H9 (cell line): ENCODE measurements around the gene AGBL4. TPM values are rescaled to one million over a fixed set of nuclear protein-coding genes. Genes with fewer than 3 reads are reported as not detected.

Source experiments
- DNase-seq: peaks from one replicate; pipeline ENCODE4 v3.0.0-alpha.2; 2017
- H2AFZ ChIP-seq: one replicate; pipeline ENCODE4 v1.6.1; 2013; ENCODE audit warnings: mild to moderate bottlenecking, low read length, control low read depth, moderate library complexity
- H2AK5ac ChIP-seq: 2 replicates; pipeline ENCODE4 v1.6.1; 2013; ENCODE audit warnings: low read length, control low read depth, mixed read lengths; ENCODE audit not compliant: insufficient read length
- H2BK120ac ChIP-seq: one replicate; pipeline ENCODE4 v1.6.1; 2013; ENCODE audit warnings: low read depth, mild to moderate bottlenecking, low read length, control low read depth, inconsistent platforms; ENCODE audit not compliant: poor library complexity, severe bottlenecking
- H2BK12ac ChIP-seq: 2 replicates; pipeline ENCODE4 v1.6.1; 2013; ENCODE audit warnings: low read length, control low read depth, mixed read lengths, low read depth; ENCODE audit not compliant: insufficient read length
- H2BK15ac ChIP-seq: 2 replicates; pipeline ENCODE4 v1.6.1; 2013; ENCODE audit warnings: low read depth, low read length, control low read depth
- H2BK20ac ChIP-seq: one replicate; pipeline ENCODE4 v1.6.1; 2013; ENCODE audit warnings: low read depth, mild to moderate bottlenecking, low read length, control low read depth, inconsistent platforms; ENCODE audit not compliant: poor library complexity, severe bottlenecking
- H2BK5ac ChIP-seq: 2 replicates; pipeline ENCODE4 v1.6.1; 2013; ENCODE audit warnings: low read length, control low read depth, mixed read lengths; ENCODE audit not compliant: insufficient read length
- H3K14ac ChIP-seq: 2 replicates; pipeline ENCODE4 v1.6.1; 2013; ENCODE audit warnings: low read length, control low read depth; ENCODE audit not compliant: insufficient read depth
- H3K18ac ChIP-seq: 2 replicates; pipeline ENCODE4 v1.6.1; 2013; ENCODE audit warnings: low read depth, mild to moderate bottlenecking, mixed read lengths, low read length, control low read depth; ENCODE audit not compliant: insufficient read length
- H3K23ac ChIP-seq: 2 replicates; pipeline ENCODE4 v1.6.1; 2013; ENCODE audit warnings: low read length, control low read depth, mixed read lengths, low read depth; ENCODE audit not compliant: insufficient read length
- H3K23me2 ChIP-seq: 2 replicates; pipeline ENCODE4 v1.6.1; 2013; ENCODE audit warnings: low read depth, mild to moderate bottlenecking, mixed read lengths, low read length, control low read depth; ENCODE audit not compliant: insufficient read length, poor library complexity, severe bottlenecking
- H3K27ac ChIP-seq: 2 replicates; pipeline ENCODE4 v1.5.1; 2013; ENCODE audit warnings: low read length, control low read depth, mixed read lengths, low read depth; ENCODE audit not compliant: insufficient read length
- H3K27me3 ChIP-seq: 2 replicates; pipeline ENCODE4 v1.6.1; 2013; ENCODE audit warnings: low read length, control low read depth, inconsistent platforms; ENCODE audit not compliant: insufficient read depth
- H3K4ac ChIP-seq: 2 replicates; pipeline ENCODE4 v1.6.1; 2013; ENCODE audit warnings: low read depth, mild to moderate bottlenecking, control low read depth, inconsistent platforms, low read length, moderate library complexity
- H3K4me1 ChIP-seq: 2 replicates; pipeline ENCODE4 v1.6.1; 2013; ENCODE audit warnings: low read length, control low read depth, inconsistent platforms; ENCODE audit not compliant: insufficient read depth
- H3K4me2 ChIP-seq: 2 replicates; pipeline ENCODE4 v1.6.1; 2013; ENCODE audit warnings: low read length, control low read depth, mixed read lengths; ENCODE audit not compliant: insufficient read length, insufficient read depth
- H3K56ac ChIP-seq: 2 replicates; pipeline ENCODE4 v1.6.1; 2013; ENCODE audit warnings: low read depth, mild to moderate bottlenecking, mixed read lengths, low read length, control low read depth; ENCODE audit not compliant: insufficient read length
- H3K79me1 ChIP-seq: 2 replicates; pipeline ENCODE4 v1.6.1; 2013; ENCODE audit warnings: low read depth, mild to moderate bottlenecking, moderate library complexity, low read length, control low read depth, inconsistent platforms; ENCODE audit not compliant: insufficient read depth, poor library complexity, severe bottlenecking
- H3K79me2 ChIP-seq: 2 replicates; pipeline ENCODE4 v1.6.1; 2013; ENCODE audit warnings: low read length, control low read depth, inconsistent platforms; ENCODE audit not compliant: insufficient read depth
- H3K9ac ChIP-seq: 2 replicates; pipeline ENCODE4 v1.6.1; 2013; ENCODE audit warnings: low read length, control low read depth, mixed read lengths; ENCODE audit not compliant: insufficient read length; ENCODE audit errors: extremely low read depth
- H3K9me3 ChIP-seq: one replicate; pipeline ENCODE4 v1.6.1; 2013; ENCODE audit warnings: low read depth, low read length, inconsistent platforms; ENCODE audit not compliant: control insufficient read depth
- H3T11ph ChIP-seq: one replicate; pipeline ENCODE4 v1.6.1; 2013; ENCODE audit warnings: mild to moderate bottlenecking, low read length, control low read depth, inconsistent platforms
- H4K20me1 ChIP-seq: one replicate; pipeline ENCODE4 v1.6.1; 2013; ENCODE audit not compliant: control insufficient read depth, insufficient read length, insufficient read depth
- H4K5ac ChIP-seq: 2 replicates; pipeline ENCODE4 v1.6.1; 2013; ENCODE audit warnings: low read depth, mild to moderate bottlenecking, mixed read lengths, low read length, control low read depth; ENCODE audit not compliant: insufficient read length
- H4K8ac ChIP-seq: replicated peaks from 2 replicates; pipeline ENCODE4 v1.6.1; 2013; ENCODE audit warnings: low read length, control low read depth, mixed read lengths, low read depth; ENCODE audit not compliant: insufficient read length
- H4K91ac ChIP-seq: 2 replicates; pipeline ENCODE4 v1.6.1; 2013; ENCODE audit warnings: low read depth, mild to moderate bottlenecking, moderate library complexity, mixed read lengths, low read length, control low read depth; ENCODE audit not compliant: insufficient read length
- H3K27ac Mint-ChIP-seq, 3 experiments: 2 replicates in 2 of 3; 3 replicates in 1 of 3; pipeline ENCODE4 v1.8.0; 2020 to 2021; ENCODE audit warnings: mixed read lengths in 3 of 3, mild to moderate bottlenecking in 1 of 3, moderate library complexity in 1 of 3
- H3K27me3 Mint-ChIP-seq: 2 replicates; pipeline ENCODE4 v1.8.0; 2021; ENCODE audit warnings: low read depth, mild to moderate bottlenecking, moderate library complexity, mixed read lengths
- H3K36me3 Mint-ChIP-seq, 3 experiments: 2 replicates in 2 of 3; 3 replicates in 1 of 3; pipeline ENCODE4 v1.8.0; 2020 to 2021; ENCODE audit warnings: low read depth in 3 of 3, mixed read lengths in 3 of 3; ENCODE audit not compliant: insufficient read depth in 1 of 3
- H3K4me1 Mint-ChIP-seq, 2 experiments: 2 replicates each; pipeline ENCODE4 v1.8.0; 2020; ENCODE audit warnings: mixed read lengths in 2 of 2
- H3K4me3 Mint-ChIP-seq, 2 experiments: 2 replicates in 1 of 2; 3 replicates in 1 of 2; pipeline ENCODE4 v1.8.0; 2020 to 2021; ENCODE audit warnings: mild to moderate bottlenecking in 2 of 2, mixed read lengths in 2 of 2, moderate library complexity in 1 of 2
- H3K9me3 Mint-ChIP-seq, 2 experiments: 2 replicates in 1 of 2; 3 replicates in 1 of 2; pipeline ENCODE4 v1.8.0; 2020; ENCODE audit warnings: mild to moderate bottlenecking in 2 of 2, mixed read lengths in 2 of 2, moderate library complexity in 1 of 2
- WGBS: extraction: QIAGEN DNeasy Blood & Tissue Kit; methylation state at CpG from one replicate; pipeline ENCODE4 v1.1.7; 2013; ENCODE audit warnings: missing lambda C conversion rate, low lambda C conversion rate, mixed read lengths; ENCODE audit not compliant: insufficient read length; ENCODE audit errors: extremely low coverage; 5-methylcytosine and 5-hydroxymethylcytosine counted together
- total RNA-seq: library from RNA; stranded (reverse); gene quantifications from 2 replicates; pipeline ENCODE4 v1.2.1, GENCODE V29; 2021
- TF ChIP-seq, protein P1 (sequence below): fragments of 200-600 bp; sonication (generic); conservative IDR thresholded peaks from 3 replicates; pipeline ENCODE4 v1.8.0; 2021; ENCODE audit warnings: antibody characterized with exemption, mild to moderate bottlenecking

AGBL4 gene
- total RNA-seq, 1 experiment from 2014 or later, result not detected

DNA sequence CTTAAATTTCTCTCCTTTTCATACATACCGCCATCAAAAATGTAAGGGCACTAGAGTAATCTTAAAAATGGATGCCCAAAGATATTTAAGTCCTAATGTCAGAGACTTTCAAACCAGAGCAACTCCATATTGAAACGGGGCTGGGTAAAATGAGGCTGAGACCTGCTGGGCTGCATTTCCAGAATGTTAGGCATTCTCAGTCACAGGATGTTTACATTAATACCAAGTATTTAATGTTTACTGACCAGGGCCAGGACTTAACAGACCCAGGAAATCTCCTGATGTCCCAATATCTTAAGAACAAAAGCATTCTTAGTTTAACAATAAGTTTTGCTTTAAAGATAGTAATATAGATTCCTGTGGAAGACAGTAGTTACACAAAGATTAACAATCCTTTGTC lies 683.2 kb downstream of the AGBL4 start:
- Histone ChIP-seq H3K79me2 (no peaks in the 10 kb centered on the region), H3K56ac (no peak overlapping the region), H3K27ac (no peak overlapping the region), H3K4me1 (no peaks in the 10 kb centered on the region), H3T11ph (no peak overlapping the region), H3K4ac (no peak overlapping the region), H4K8ac (no peak overlapping the region), H3K9me3 (peaks cover 77% of the 10 kb centered on the region), H3K27me3 (no peaks in the 10 kb centered on the region), H3K23me2 (no peaks in the 10 kb centered on the region), H3K4me2 (no peak overlapping the region), H4K5ac (no peak overlapping the region), H4K20me1 (no peaks in the 10 kb centered on the region), H2BK15ac (no peak overlapping the region), H2BK12ac (no peak overlapping the region), H2AK5ac (no peak overlapping the region), H4K91ac (no peak overlapping the region), H2BK120ac (no peak overlapping the region), H3K23ac (no peak overlapping the region), H3K79me1 (no peaks in the 10 kb centered on the region), H2BK20ac (no peak overlapping the region), H2AFZ (no peak overlapping the region), H2BK5ac (no peak overlapping the region), H3K18ac (no peak overlapping the region), H3K9ac (no peak overlapping the region), H3K14ac (no peak overlapping the region)
- DNase-seq, result no peak
- TF ChIP-seq, protein P1, sequence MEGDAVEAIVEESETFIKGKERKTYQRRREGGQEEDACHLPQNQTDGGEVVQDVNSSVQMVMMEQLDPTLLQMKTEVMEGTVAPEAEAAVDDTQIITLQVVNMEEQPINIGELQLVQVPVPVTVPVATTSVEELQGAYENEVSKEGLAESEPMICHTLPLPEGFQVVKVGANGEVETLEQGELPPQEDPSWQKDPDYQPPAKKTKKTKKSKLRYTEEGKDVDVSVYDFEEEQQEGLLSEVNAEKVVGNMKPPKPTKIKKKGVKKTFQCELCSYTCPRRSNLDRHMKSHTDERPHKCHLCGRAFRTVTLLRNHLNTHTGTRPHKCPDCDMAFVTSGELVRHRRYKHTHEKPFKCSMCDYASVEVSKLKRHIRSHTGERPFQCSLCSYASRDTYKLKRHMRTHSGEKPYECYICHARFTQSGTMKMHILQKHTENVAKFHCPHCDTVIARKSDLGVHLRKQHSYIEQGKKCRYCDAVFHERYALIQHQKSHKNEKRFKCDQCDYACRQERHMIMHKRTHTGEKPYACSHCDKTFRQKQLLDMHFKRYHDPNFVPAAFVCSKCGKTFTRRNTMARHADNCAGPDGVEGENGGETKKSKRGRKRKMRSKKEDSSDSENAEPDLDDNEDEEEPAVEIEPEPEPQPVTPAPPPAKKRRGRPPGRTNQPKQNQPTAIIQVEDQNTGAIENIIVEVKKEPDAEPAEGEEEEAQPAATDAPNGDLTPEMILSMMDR, result no peak
- Mint-ChIP-seq H3K9me3 (peaks cover 88 to 92% of the 10 kb centered on the region in 2 experiments), H3K4me3 (no peak overlapping the region), H3K27me3 (no peaks in the 10 kb centered on the region; the same call in 1 of the 2 replicates), H3K36me3 (peaks cover 0 to 21% (median 3%) of the 10 kb centered on the region in 3 experiments; a peak in 4 of 7 replicates), H3K27ac (no peak overlapping the region), H3K4me1 (no peaks in the 10 kb centered on the region)
- WGBS, result no CpG with 5 or more reads among the region's 2 CpGs
